ENCODE measurements around the gene KCP.

The KCP gene

DNA sequence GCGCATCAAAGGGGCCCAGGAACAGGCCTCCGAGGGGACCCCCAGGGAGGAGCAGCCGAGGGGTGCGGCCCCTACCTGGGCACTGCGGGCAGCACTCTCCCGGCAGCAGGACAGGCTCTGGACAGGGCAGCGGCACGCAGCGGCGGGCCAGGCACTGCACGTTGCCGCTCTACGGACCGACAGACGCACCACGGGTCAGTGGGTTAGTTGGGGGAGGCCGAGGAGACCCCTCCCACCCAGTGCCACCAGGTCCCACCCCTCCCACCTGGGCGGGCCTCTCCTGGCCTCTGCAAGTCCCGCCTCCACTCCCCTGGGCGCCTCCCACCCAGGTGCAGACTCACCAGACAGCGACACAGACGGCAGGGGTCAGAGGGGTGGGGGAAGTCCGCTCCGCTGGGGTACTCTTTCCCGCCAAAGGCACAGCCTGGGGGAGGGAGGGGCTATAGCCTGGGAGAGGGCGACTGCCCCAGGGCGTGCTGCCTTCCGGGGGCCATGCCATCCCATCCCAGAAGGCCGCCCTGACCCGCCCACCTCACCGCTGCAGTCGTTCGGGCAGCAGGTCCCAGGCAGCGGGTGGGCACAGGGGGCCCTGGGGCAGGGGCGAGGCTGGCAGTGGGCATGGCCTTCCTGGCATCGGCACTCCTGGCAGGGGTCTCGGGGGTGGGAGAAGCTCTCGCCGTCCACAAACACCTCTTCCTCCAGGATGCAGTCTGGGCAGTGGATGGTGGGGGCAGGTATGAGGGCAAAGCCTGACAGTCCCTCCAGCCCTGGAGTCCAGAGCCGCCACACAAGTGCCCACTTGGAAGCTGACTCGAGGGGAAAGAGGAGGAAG is 19.2 kb downstream of the KCP start:
- no peak for TF ChIP-seq CTCF (IDR thresholded peaks at IDR 0.05; ENCODE audit: low read depth, low read length)
- H3K4me3 ChIP-seq (ENCODE audit: low read depth, low read length), result no peak overlapping the region

DNA sequence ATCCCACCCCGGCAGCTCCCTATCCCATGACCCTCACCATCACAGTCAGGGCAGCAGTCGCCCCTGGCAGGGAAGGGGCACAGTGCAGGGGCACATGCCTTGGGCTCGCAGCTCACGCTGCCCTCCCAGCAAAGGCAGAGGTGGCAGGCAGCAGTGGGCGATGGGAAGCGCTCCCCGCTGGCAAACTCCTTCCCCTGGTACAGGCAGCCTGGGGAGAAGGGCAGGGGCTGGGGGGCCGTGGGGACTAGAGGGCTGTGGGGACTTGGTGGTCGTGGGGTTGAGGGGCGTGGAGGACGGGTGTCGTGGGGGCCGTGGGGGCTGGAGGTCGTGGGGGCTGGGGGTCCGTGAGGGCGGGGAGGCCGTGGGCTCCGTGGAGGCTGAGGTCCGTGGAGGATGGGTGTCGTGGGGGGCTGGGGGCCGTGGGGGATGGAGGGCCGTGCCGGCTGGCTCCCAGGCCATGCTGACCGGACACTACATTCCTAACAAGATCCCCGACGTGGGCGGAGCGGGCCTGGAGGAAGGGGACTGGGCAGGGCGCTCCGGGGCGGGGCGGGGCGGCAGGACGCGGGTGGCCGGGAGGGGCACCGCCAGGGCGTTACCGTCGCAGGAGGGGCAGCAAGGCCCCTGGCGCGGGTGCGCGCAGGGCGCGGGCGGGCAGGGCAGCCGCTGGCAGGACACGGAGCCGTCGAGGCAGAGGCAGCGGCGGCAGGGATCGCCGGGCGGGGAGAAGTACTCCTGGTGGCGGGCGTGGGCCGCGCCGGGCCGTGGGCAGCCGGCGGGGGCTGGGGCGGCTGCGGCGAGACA is 20.0 kb downstream of the KCP start:
- no peak for TF ChIP-seq CTCF (IDR thresholded peaks at IDR 0.05; ENCODE audit: low read depth, low read length)
- no peak overlapping the region for H3K4me3 ChIP-seq (ENCODE audit: low read depth, low read length)

DNA sequence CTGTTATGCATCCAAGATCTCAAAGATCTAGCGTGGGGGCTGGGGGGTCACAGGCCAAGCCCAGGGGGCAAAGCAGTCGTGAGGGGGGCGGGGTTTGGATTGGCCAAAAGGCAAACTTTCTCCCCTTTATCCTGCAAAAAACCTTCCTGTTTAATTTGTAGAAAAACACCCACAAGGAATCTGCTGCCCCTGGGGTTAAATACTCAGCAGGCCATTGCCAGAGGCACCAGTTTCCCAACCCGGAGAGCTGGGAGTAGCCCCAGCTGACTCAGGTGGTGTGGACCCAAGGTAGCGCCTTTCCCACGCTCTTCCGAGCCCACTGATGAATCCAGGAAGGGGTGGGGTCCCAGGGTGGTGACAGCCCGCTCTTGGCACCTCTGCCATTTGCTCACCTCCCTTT is 21.4 kb downstream of the KCP start:
- no peak for TF ChIP-seq CTCF (IDR thresholded peaks at IDR 0.05; ENCODE audit: low read depth, low read length)

GRCh38 chr7:128888756-128889095 is 21.8 kb downstream of the KCP start:
- no peak for TF ChIP-seq CTCF (IDR thresholded peaks at IDR 0.05; ENCODE audit: low read depth, low read length)
- H3K4me3 ChIP-seq (ENCODE audit: low read depth, low read length), result no peak overlapping the region

More for the DNA sequence above, 21.4 kb downstream of the KCP start:
- H3K4me3 ChIP-seq (ENCODE audit: low read depth, low read length), result no peak overlapping the region

- no peak for TF ChIP-seq CTCF (IDR thresholded peaks at IDR 0.05; ENCODE audit: low read depth, low read length)
- no peak overlapping the region for H3K4me3 ChIP-seq (ENCODE audit: low read depth, low read length)
Observed at GRCh38 chr7:128888039-128888755, 22.3 kb downstream of the KCP start.

DNA sequence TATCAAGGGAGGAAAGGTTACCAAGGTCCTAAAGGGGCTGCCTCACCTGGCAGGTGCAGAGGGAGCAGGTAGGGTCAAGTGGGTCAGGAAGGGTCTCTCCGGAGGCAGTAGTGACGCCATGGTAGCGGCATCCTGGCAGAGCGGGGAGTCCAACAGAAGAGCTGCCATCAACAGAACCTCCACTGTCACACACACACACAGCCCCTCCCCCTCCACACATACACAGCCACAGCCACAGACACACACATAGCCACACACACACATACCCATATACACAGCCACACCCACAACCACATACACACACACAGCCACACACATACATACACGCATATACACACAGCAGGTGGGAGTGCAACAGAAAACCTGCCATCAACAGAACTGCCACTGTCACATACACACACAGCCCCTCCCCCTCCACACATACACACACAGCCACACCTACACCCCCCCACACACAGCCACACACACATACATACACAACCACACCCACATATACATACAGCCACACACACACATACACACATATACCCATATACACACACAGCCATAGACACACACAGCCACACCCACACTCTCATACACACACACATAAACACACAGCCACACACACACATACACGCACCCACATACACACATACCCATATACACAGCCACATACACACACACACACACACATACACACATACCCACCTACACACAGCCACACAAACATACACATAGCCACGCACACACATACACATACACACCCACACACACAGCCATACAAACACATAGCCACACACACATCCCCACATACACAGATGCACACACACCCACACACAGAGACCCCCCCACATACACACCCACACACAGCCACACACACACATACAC is 23.1 kb downstream of the KCP start:
- no peak for TF ChIP-seq CTCF (IDR thresholded peaks at IDR 0.05; ENCODE audit: low read depth, low read length)
- H3K4me3 ChIP-seq (ENCODE audit: low read depth, low read length), result no peak overlapping the region
